ENCODE results near the gene ADAMTSL1. TPM values are rescaled to one million over a fixed set of nuclear protein-coding genes. Genes with fewer than 3 reads are reported as not detected.

The ADAMTSL1 gene
- total RNA-seq, 2 donors from 2014 or later = 1.5 TPM; not detected in 1

DNA sequence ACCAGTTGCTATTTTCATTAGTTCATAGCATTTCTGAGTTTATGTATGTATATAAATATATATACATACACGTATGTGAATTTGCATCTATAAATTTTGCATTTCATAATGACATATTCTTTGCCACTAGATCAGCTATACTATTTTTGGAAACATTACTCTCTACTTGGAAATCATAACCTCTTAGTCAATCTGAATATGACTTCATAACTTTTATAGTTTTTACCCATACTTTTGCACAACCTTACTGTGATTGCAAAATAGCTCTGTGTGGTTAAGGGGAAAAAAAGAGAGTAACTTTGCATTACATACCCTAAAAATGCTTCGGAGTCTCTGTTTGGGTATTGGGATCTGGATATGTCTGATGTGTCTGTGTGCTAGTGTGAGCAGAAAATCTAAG lies 44.9 kb upstream of the ADAMTSL1 start:
- H3K27ac Mint-ChIP-seq = no peak overlapping the region
- peaks cover 4% of the 10 kb centered on the region for H3K4me1 Mint-ChIP-seq
- TF ChIP-seq, protein P1, sequence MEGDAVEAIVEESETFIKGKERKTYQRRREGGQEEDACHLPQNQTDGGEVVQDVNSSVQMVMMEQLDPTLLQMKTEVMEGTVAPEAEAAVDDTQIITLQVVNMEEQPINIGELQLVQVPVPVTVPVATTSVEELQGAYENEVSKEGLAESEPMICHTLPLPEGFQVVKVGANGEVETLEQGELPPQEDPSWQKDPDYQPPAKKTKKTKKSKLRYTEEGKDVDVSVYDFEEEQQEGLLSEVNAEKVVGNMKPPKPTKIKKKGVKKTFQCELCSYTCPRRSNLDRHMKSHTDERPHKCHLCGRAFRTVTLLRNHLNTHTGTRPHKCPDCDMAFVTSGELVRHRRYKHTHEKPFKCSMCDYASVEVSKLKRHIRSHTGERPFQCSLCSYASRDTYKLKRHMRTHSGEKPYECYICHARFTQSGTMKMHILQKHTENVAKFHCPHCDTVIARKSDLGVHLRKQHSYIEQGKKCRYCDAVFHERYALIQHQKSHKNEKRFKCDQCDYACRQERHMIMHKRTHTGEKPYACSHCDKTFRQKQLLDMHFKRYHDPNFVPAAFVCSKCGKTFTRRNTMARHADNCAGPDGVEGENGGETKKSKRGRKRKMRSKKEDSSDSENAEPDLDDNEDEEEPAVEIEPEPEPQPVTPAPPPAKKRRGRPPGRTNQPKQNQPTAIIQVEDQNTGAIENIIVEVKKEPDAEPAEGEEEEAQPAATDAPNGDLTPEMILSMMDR (conservative IDR thresholded peaks at IDR 0.05) = no peak
- H3K27me3 ChIP-seq (ENCODE audit: control insufficient read depth, insufficient read depth, low read length, poor library complexity, severe bottlenecking) = no peaks in the 10 kb centered on the region
- no peak overlapping the region for H3K9ac ChIP-seq (ENCODE audit: extremely low read depth, low read length, poor library complexity, severe bottlenecking)
- no peaks in the 10 kb centered on the region for H3K27me3 Mint-ChIP-seq (ENCODE audit: insufficient read depth)
- H3K27ac ChIP-seq (ENCODE audit: low read depth, low read length) = no peak overlapping the region
- H3K36me3 ChIP-seq (ENCODE audit: control insufficient read depth, insufficient read depth, low read length) = no peaks in the 10 kb centered on the region
- H3K4me3 Mint-ChIP-seq = no peak overlapping the region
- no peaks in the 10 kb centered on the region for H3K4me1 ChIP-seq (ENCODE audit: control insufficient read depth, insufficient read depth, low read length)
- no peaks in the 10 kb centered on the region for H3K9me3 ChIP-seq (ENCODE audit: control insufficient read depth, low read length)
- H3K36me3 Mint-ChIP-seq (ENCODE audit: low read depth) = no peaks in the 10 kb centered on the region
- no peaks in the 10 kb centered on the region for H3K9me3 Mint-ChIP-seq
- H3K4me3 ChIP-seq (ENCODE audit: low read length) = no peak overlapping the region
- no peak for DNase-seq
- WGBS, 2 experiments (ENCODE audit: insufficient coverage in 1 of 2, insufficient read length in 1 of 2) = 91% methylated on average over 1 of the region's 2 CpGs; no CpG with 5 or more reads in 1 of the 2 experiments

DNA sequence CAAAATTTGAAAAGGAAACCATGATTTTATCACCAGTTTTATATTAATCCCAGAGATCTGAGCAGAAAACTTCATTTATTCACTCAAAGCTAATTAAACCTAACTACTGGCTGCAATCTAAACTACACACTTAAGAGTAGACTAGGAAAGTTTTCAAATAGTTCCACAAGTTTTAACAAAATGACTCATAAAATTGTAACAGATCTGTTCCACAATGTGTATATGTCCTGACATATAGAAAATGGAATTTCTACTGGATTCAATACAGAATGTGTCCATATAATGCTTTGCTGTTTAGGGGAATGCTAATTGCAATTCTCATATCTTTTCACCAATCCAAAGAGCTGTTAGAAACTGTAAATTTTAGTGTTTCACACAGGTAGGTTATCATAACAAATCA lies 40.3 kb upstream of the ADAMTSL1 start:
- TF ChIP-seq, protein P1 (conservative IDR thresholded peaks at IDR 0.05) = no peak
- no peak overlapping the region for H3K9ac ChIP-seq (ENCODE audit: extremely low read depth, low read length, poor library complexity, severe bottlenecking)
- peaks cover 20% of the 10 kb centered on the region for H3K4me1 Mint-ChIP-seq
- H3K27me3 ChIP-seq (ENCODE audit: control insufficient read depth, insufficient read depth, low read length, poor library complexity, severe bottlenecking) = no peaks in the 10 kb centered on the region
- peaks cover 2% of the 10 kb centered on the region for H3K27me3 Mint-ChIP-seq (ENCODE audit: insufficient read depth)
- H3K27ac ChIP-seq (ENCODE audit: low read depth, low read length) = no peak overlapping the region
- H3K4me3 ChIP-seq (ENCODE audit: low read length) = no peak overlapping the region
- H3K27ac Mint-ChIP-seq = no peak overlapping the region
- DNase-seq = no peak
- no peaks in the 10 kb centered on the region for H3K9me3 Mint-ChIP-seq
- no peak overlapping the region for H3K4me3 Mint-ChIP-seq
- H3K4me1 ChIP-seq (ENCODE audit: control insufficient read depth, insufficient read depth, low read length) = no peaks in the 10 kb centered on the region
- H3K9me3 ChIP-seq (ENCODE audit: control insufficient read depth, low read length) = no peaks in the 10 kb centered on the region
- no peaks in the 10 kb centered on the region for H3K36me3 ChIP-seq (ENCODE audit: control insufficient read depth, insufficient read depth, low read length)
- no peaks in the 10 kb centered on the region for H3K36me3 Mint-ChIP-seq (ENCODE audit: low read depth)

DNA sequence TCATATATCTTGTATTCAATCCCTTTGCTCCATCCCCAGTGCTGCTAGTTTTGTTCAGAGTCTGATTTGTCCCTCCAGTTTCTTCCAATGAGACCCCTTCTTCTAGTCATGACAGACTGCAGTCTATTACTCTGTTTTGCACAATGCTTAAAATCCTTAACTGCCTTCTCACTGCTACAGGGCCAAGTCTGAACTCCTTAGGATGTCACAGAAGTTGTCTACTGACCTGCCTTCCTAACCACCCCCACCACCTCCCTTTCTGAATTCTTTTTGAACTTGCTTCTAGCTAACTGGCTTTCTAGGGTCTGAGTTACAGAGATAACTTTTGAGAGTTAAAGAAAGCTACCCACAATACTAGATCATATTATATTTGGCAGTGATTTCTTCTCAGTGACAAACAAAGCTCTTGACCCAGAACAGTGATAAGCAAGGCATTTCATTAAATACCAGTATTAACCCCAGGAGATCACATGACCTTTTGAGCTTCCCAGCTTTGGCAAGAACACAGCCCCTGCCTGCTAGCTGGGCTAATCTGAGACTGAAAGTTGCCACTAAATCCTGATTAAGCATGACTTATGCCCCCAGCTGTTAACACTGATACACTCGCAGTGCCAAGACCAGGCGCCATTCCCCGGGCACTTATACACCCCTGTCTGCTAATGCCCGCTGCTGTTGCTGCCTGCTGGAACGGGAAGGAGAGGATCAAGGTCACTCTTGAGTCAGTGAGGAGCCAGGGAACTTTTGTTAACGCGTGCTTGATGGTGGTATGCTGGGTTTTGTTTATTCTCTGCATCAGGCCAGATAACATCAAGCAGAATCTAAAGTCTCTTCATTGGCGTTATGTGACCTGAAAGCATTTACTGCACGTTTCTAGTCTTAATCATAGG lies 36.4 kb upstream of the ADAMTSL1 start:
- TF ChIP-seq, protein P1 (conservative IDR thresholded peaks at IDR 0.05) = no peak
- Mint-ChIP-seq H3K27ac (peak overlapping the region; percentile 79), H3K27me3 (ENCODE audit: insufficient read depth) (peaks cover 13% of the 10 kb centered on the region), H3K4me3 (peak overlapping the region; percentile 52), H3K9me3 (no peaks in the 10 kb centered on the region), H3K36me3 (ENCODE audit: low read depth) (no peaks in the 10 kb centered on the region), H3K4me1 (peaks cover 24% of the 10 kb centered on the region)
- WGBS, 2 experiments (ENCODE audit: insufficient coverage in 1 of 2, insufficient read length in 1 of 2) = 57 to 69% methylated on average over 4 to 9 of the region's 9 CpGs
- no peaks in the 10 kb centered on the region for H3K36me3 ChIP-seq (ENCODE audit: control insufficient read depth, insufficient read depth, low read length)
- DNase-seq = peak; percentile 69
- peak overlapping the region; percentile 48 for H3K4me3 ChIP-seq (ENCODE audit: low read length)
- H3K9me3 ChIP-seq (ENCODE audit: control insufficient read depth, low read length) = no peaks in the 10 kb centered on the region
- no peaks in the 10 kb centered on the region for H3K27me3 ChIP-seq (ENCODE audit: control insufficient read depth, insufficient read depth, low read length, poor library complexity, severe bottlenecking)
- H3K4me1 ChIP-seq (ENCODE audit: control insufficient read depth, insufficient read depth, low read length) = no peaks in the 10 kb centered on the region
- H3K9ac ChIP-seq (ENCODE audit: extremely low read depth, low read length, poor library complexity, severe bottlenecking) = peak overlapping the region; percentile 16
- H3K27ac ChIP-seq (ENCODE audit: low read depth, low read length) = no peak overlapping the region

All from endodermal cell (in vitro differentiated cells).